Skeletal muscle tissue (tissue), 4 donors: ENCODE results near the gene TAP1. TPM values are rescaled to one million over a fixed set of nuclear protein-coding genes. Genes with fewer than 3 reads are reported as not detected.
"Not testable (repeated sequence)": the region's sequence is repeated elsewhere in the genome, so short reads cannot be mapped to it uniquely, and the experiment has no call there.

Experiments
- H3K27ac ChIP-seq: one replicate; pipeline ENCODE4 v1.7.0; 2013; ENCODE audit warnings: mild to moderate bottlenecking, low read depth, low read length, inconsistent platforms
- H3K27me3 ChIP-seq, 3 donors: one replicate each; pipeline ENCODE4 v1.7.0; 2013; ENCODE audit warnings: low read length in 3 of 3; ENCODE audit not compliant: control insufficient read depth in 3 of 3, insufficient read depth in 3 of 3
- H3K36me3 ChIP-seq, 3 donors: one replicate each; pipeline ENCODE4 v1.7.0; 2013; ENCODE audit warnings: low read length in 3 of 3; ENCODE audit not compliant: control insufficient read depth in 3 of 3, insufficient read depth in 3 of 3
- H3K4me1 ChIP-seq, 3 donors: one replicate each; pipeline ENCODE4 v1.7.0; 2013; ENCODE audit warnings: low read length in 3 of 3, mild to moderate bottlenecking in 3 of 3; ENCODE audit not compliant: control insufficient read depth in 3 of 3, insufficient read depth in 3 of 3
- H3K4me3 ChIP-seq, 3 donors: one replicate each; pipeline ENCODE4 v1.7.0; 2013; ENCODE audit warnings: low read length in 3 of 3
- H3K9ac ChIP-seq, 3 donors: one replicate each; pipeline ENCODE4 v1.7.0; 2013; ENCODE audit warnings: low read length in 3 of 3, mild to moderate bottlenecking in 3 of 3, moderate library complexity in 2 of 3, low read depth in 1 of 3
- H3K9me3 ChIP-seq, 3 donors: one replicate each; pipeline ENCODE4 v1.7.0; 2013; ENCODE audit warnings: low read length in 3 of 3; ENCODE audit not compliant: control insufficient read depth in 3 of 3
- total RNA-seq: library from RNA; depleted of rRNA; stranded (reverse); fragments of >200 nt; gene quantifications from one replicate; pipeline ENCODE4 v1.2.3, GENCODE V29; 2014
- donor health status: Osteomylitis.

Gene TAP1
- total RNA-seq, 1 donor from 2014 or later, result 14.1 TPM

GRCh38 chr6:32885698-32886286, 32.3 kb upstream of the TAP1 start:
- H3K9me3 ChIP-seq, result no peaks in the 10 kb centered on the region

GRCh38 chr6:32883789-32884188, 30.3 kb upstream of the TAP1 start:
- no peaks in the 10 kb centered on the region for H3K36me3 ChIP-seq
- no peaks in the 10 kb centered on the region for H3K9me3 ChIP-seq
- H3K27me3 ChIP-seq, result peaks cover 6 to 7% (median 6%) of the 10 kb centered on the region in 3 donors
- no peak overlapping the region for H3K4me3 ChIP-seq
- H3K4me1 ChIP-seq, result peaks cover 0 to 8% (median 0%) of the 10 kb centered on the region in 3 donors
- H3K27ac ChIP-seq, result peak overlapping the region; percentile 42
- no peak overlapping the region for H3K9ac ChIP-seq

More at GRCh38 chr6:32885698-32886286, 32.3 kb upstream of the TAP1 start:
- Histone ChIP-seq H3K27me3 (no peaks in the 10 kb centered on the region), H3K4me3 (no peak overlapping the region), H3K9ac (no peak overlapping the region), H3K36me3 (no peaks in the 10 kb centered on the region), H3K4me1 (peaks cover 0 to 8% (median 0%) of the 10 kb centered on the region in 3 donors), H3K27ac (no peak overlapping the region)

GRCh38 chr6:32882879-32883250, 29.4 kb upstream of the TAP1 start:
- peaks cover 0 to 8% (median 0%) of the 10 kb centered on the region in 3 donors for H3K4me1 ChIP-seq
- H3K9me3 ChIP-seq, result no peaks in the 10 kb centered on the region
- peaks cover 6 to 7% (median 6%) of the 10 kb centered on the region in 3 donors for H3K27me3 ChIP-seq
- H3K27ac ChIP-seq, result peak overlapping the region; percentile 42
- no peak overlapping the region for H3K4me3 ChIP-seq
- H3K36me3 ChIP-seq, result no peaks in the 10 kb centered on the region
- no peak overlapping the region for H3K9ac ChIP-seq

GRCh38 chr6:32880962-32881361, 27.5 kb upstream of the TAP1 start:
- H3K9ac ChIP-seq, H3K27ac ChIP-seq, H3K36me3 ChIP-seq, H3K4me3 ChIP-seq, H3K27me3 ChIP-seq, H3K9me3 ChIP-seq, H3K4me1 ChIP-seq: not testable (repeated sequence)

GRCh38 chr6:32879691-32880090, 26.2 kb upstream of the TAP1 start:
- H3K27me3 ChIP-seq, result peaks cover 6 to 7% (median 6%) of the 10 kb centered on the region in 3 donors
- H3K4me1 ChIP-seq, result peaks cover 0 to 8% (median 0%) of the 10 kb centered on the region in 3 donors
- H3K4me3 ChIP-seq, result no peak overlapping the region
- H3K27ac ChIP-seq, result no peak overlapping the region
- no peaks in the 10 kb centered on the region for H3K36me3 ChIP-seq
- no peak overlapping the region for H3K9ac ChIP-seq
- no peaks in the 10 kb centered on the region for H3K9me3 ChIP-seq

- Histone ChIP-seq H3K9me3 (no peaks in the 10 kb centered on the region), H3K4me3 (no peak overlapping the region), H3K36me3 (no peaks in the 10 kb centered on the region), H3K27ac (no peak overlapping the region), H3K27me3 (peaks cover 6 to 7% (median 6%) of the 10 kb centered on the region in 3 donors), H3K4me1 (no peaks in the 10 kb centered on the region), H3K9ac (no peak overlapping the region)
These were observed 23.1 kb upstream of the TAP1 start for GRCh38 chr6:32876603-32877002.

- H3K4me3 ChIP-seq, H3K9me3 ChIP-seq, H3K27ac ChIP-seq, H3K9ac ChIP-seq, H3K27me3 ChIP-seq, H3K4me1 ChIP-seq, H3K36me3 ChIP-seq: not testable (repeated sequence)
These were observed 20.4 kb upstream of the TAP1 start for GRCh38 chr6:32873947-32874346.

GRCh38 chr6:32868257-32868788, 14.8 kb upstream of the TAP1 start:
- Histone ChIP-seq H3K36me3 (no peaks in the 10 kb centered on the region), H3K9ac (no peak overlapping the region), H3K27ac (no peak overlapping the region), H3K4me3 (no peak overlapping the region), H3K9me3 (no peaks in the 10 kb centered on the region), H3K4me1 (no peaks in the 10 kb centered on the region), H3K27me3 (peaks cover 0 to 4% (median 4%) of the 10 kb centered on the region in 3 donors)

GRCh38 chr6:32867554-32868256, 14.2 kb upstream of the TAP1 start:
- no peaks in the 10 kb centered on the region for H3K4me1 ChIP-seq
- no peak overlapping the region for H3K4me3 ChIP-seq
- no peak overlapping the region for H3K27ac ChIP-seq
- H3K36me3 ChIP-seq, result no peaks in the 10 kb centered on the region
- H3K27me3 ChIP-seq, result peaks cover 0 to 4% (median 4%) of the 10 kb centered on the region in 3 donors
- H3K9me3 ChIP-seq, result no peaks in the 10 kb centered on the region
- no peak overlapping the region for H3K9ac ChIP-seq

- no peaks in the 10 kb centered on the region for H3K9me3 ChIP-seq
- peaks cover 0 to 4% (median 4%) of the 10 kb centered on the region in 3 donors for H3K27me3 ChIP-seq
- no peak overlapping the region for H3K4me3 ChIP-seq
- H3K9ac ChIP-seq, result peak overlapping the region in 1 of 3 donors; percentile 27
- no peaks in the 10 kb centered on the region for H3K4me1 ChIP-seq
- no peak overlapping the region for H3K27ac ChIP-seq
- H3K36me3 ChIP-seq, result no peaks in the 10 kb centered on the region
These were observed 13.5 kb upstream of the TAP1 start for GRCh38 chr6:32867022-32867477.
